ENCODE results near the gene TPSD1. TPM values are rescaled to one million over a fixed set of nuclear protein-coding genes. Genes with fewer than 3 reads are reported as not detected.

The TPSD1 gene
- total and polyA plus RNA-seq, 9 of the 15 experiments (the other 6 are each of a cell fraction or from before 2014, with no cell fraction given), result not detected

DNA sequence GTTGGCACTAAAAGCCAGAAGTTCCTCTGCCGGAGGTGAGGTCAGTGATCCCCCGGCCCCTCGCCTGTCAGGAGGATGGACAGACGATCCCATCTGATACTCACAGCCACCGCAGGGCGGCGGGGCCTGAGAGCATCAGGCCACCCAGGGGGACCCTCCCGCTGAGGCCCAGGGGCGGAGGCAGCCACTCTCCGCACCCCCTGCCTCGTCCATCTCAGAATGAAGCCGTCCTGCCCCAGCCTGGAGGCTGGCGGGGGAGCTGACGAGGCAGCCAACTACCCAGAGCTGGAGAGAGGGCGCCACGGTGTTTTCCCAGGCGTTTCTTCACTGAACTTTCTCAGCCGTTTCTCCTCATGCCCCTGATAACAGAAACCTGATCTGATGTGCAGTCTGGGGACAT lies 22.6 kb downstream of the TPSD1 start:
- no peak overlapping the region for H3K4me3 ChIP-seq
- H3K9me1 ChIP-seq (ENCODE audit: control insufficient read depth, insufficient read depth, low read length), result no peaks in the 10 kb centered on the region
- H3K9ac ChIP-seq (ENCODE audit: insufficient read depth in 1 of 2, low read depth in 2 of 2, low read length in 2 of 2), result no peak overlapping the region
- no peaks in the 10 kb centered on the region for H3K36me3 ChIP-seq (ENCODE audit: control insufficient read depth, insufficient read depth, low read length)
- peak in 1 of 4 experiments; percentile 38 for DNase-seq (ENCODE audit: extremely low read depth in 1 of 4, low spot score in 3 of 4)
- H3K4me2 ChIP-seq (ENCODE audit: insufficient read depth, low read length), result no peak overlapping the region
- H3K27me3 ChIP-seq (ENCODE audit: control insufficient read depth in 2 of 2, insufficient read depth in 2 of 2, low read length in 2 of 2), result peaks cover 25 to 62% of the 10 kb centered on the region in 2 experiments; a peak in 4 of 5 replicates
- WGBS (ENCODE audit: insufficient coverage, low coverage, missing lambda C conversion rate), result 4% methylated on average over 17 of the region's 18 CpGs
- 0 out of 2 replicates have a peak, but pooled peaks cover 1% of the 10 kb centered on the region for H4K20me1 ChIP-seq (replicated peaks; ENCODE audit: control insufficient read depth, insufficient read depth, low read length)
- no peaks in the 10 kb centered on the region for H3K79me2 ChIP-seq (ENCODE audit: control insufficient read depth, insufficient read depth, low read length)
- no peak overlapping the region for H2AFZ ChIP-seq (ENCODE audit: low read depth, low read length)
- intact Hi-C loops (cut with micrococcal nuclease), result no loop called here
- POLR2A ChIA-PET, result interaction anchor here (1.0 to 1.7 kb wide), 3 partner anchors 11 to 86 kb away, joined by 3 to 7 read pairs (median 4); no protein-coding TSS in a partner anchor
- TF ChIP-seq EGR1 (conservative IDR thresholded peaks at IDR 0.05) (no peak), ETV5 (CRISPR knock-in tag; IDR thresholded peaks at IDR 0.05; ENCODE audit: low read depth) (no peak), TOE1 (IDR thresholded peaks at IDR 0.05; ENCODE audit: borderline replicate concordance) (no peak), TOE1 (CRISPR knock-in tag; IDR thresholded peaks at IDR 0.05; ENCODE audit: borderline replicate concordance, low read depth) (no peak), SETDB1 (IDR thresholded peaks at IDR 0.05; ENCODE audit: low read length) (no peak), POLR2G (IDR thresholded peaks at IDR 0.05; ENCODE audit: low read depth, low read length) (no peak), U2AF2 (optimal IDR thresholded peaks at IDR 0.05; ENCODE audit: low read depth, low read length) (no peak), BRD9 (IDR thresholded peaks at IDR 0.05; ENCODE audit: low read depth, partially characterized antibody) (no peak), TARDBP (IDR thresholded peaks at IDR 0.05) (no peak), NCOA6 (IDR thresholded peaks at IDR 0.05) (no peak), ZNF184 (CRISPR knock-in tag; IDR thresholded peaks at IDR 0.05) (no peak), C11orf30 (IDR thresholded peaks at IDR 0.05; ENCODE audit: low read depth) (no peak), BCOR (IDR thresholded peaks at IDR 0.05) (no peak), ZNF695 (CRISPR knock-in tag; IDR thresholded peaks at IDR 0.05) (no peak), ZNF263 (CRISPR knock-in tag; IDR thresholded peaks at IDR 0.05; ENCODE audit: borderline replicate concordance) (no peak)
- TF ChIP-seq, protein P1, sequence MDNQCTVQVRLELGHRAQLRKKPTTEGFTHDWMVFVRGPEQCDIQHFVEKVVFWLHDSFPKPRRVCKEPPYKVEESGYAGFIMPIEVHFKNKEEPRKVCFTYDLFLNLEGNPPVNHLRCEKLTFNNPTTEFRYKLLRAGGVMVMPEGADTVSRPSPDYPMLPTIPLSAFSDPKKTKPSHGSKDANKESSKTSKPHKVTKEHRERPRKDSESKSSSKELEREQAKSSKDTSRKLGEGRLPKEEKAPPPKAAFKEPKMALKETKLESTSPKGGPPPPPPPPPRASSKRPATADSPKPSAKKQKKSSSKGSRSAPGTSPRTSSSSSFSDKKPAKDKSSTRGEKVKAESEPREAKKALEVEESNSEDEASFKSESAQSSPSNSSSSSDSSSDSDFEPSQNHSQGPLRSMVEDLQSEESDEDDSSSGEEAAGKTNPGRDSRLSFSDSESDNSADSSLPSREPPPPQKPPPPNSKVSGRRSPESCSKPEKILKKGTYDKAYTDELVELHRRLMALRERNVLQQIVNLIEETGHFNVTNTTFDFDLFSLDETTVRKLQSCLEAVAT (IDR thresholded peaks at IDR 0.05), result no peak
- TF ChIP-seq, protein P2, sequence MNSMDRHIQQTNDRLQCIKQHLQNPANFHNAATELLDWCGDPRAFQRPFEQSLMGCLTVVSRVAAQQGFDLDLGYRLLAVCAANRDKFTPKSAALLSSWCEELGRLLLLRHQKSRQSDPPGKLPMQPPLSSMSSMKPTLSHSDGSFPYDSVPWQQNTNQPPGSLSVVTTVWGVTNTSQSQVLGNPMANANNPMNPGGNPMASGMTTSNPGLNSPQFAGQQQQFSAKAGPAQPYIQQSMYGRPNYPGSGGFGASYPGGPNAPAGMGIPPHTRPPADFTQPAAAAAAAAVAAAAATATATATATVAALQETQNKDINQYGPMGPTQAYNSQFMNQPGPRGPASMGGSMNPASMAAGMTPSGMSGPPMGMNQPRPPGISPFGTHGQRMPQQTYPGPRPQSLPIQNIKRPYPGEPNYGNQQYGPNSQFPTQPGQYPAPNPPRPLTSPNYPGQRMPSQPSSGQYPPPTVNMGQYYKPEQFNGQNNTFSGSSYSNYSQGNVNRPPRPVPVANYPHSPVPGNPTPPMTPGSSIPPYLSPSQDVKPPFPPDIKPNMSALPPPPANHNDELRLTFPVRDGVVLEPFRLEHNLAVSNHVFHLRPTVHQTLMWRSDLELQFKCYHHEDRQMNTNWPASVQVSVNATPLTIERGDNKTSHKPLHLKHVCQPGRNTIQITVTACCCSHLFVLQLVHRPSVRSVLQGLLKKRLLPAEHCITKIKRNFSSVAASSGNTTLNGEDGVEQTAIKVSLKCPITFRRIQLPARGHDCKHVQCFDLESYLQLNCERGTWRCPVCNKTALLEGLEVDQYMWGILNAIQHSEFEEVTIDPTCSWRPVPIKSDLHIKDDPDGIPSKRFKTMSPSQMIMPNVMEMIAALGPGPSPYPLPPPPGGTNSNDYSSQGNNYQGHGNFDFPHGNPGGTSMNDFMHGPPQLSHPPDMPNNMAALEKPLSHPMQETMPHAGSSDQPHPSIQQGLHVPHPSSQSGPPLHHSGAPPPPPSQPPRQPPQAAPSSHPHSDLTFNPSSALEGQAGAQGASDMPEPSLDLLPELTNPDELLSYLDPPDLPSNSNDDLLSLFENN (IDR thresholded peaks at IDR 0.05; ENCODE audit: low read depth in 2 of 2, low read length in 2 of 2), result no peak
- H3K27ac ChIP-seq (ENCODE audit: extremely low read depth, low read depth, low read length), result no peak overlapping the region
- no peak for FAIRE-seq
- ATAC-seq, result peak; percentile 44
- peaks cover 0 to 60% of the 10 kb centered on the region in 2 experiments; a peak in 3 of 5 replicates for H3K4me1 ChIP-seq (replicated peaks in 1 of 2; ENCODE audit: control insufficient read depth in 2 of 2, insufficient read depth in 2 of 2, low read length in 2 of 2)
- no peaks in the 10 kb centered on the region for H3K9me3 ChIP-seq (replicated peaks; ENCODE audit: control insufficient read depth, insufficient read depth, low read depth, low read length)
- no TSS peak for BruUV-seq (replicated peaks)
- CTCF ChIA-PET (ENCODE audit: low intra/inter-chr PET ratio), result interaction anchor here (0.6 kb wide), 1 partner anchor 261 kb away, joined by 4 read pairs; no protein-coding TSS in a partner anchor
- in situ Hi-C loops (cut with MboI), result no loop called here
